GM23248 (cell line): Measurements from ENCODE around the gene LIPT2. TPM values are rescaled to one million over a fixed set of nuclear protein-coding genes. Genes with fewer than 3 reads are reported as not detected.
"Not testable (repeated sequence)": the region's sequence is repeated elsewhere in the genome, so short reads cannot be mapped to it uniquely, and the experiment has no call there.

Source experiments
- DNase-seq: peaks from one replicate; pipeline ENCODE4 v3.0.0-alpha.2; 2015
- H2AFZ ChIP-seq: fragments of 200-600 bp; sonication (generic); 2 replicates; pipeline ENCODE4 v1.6.1; 2016; ENCODE audit warnings: antibody characterized with exemption
- H3F3A ChIP-seq: fragments of 200-600 bp; sonication (generic); 2 replicates; pipeline ENCODE4 v1.6.1; 2016; ENCODE audit warnings: mild to moderate bottlenecking, antibody characterized with exemption, mixed run types; ENCODE audit not compliant: insufficient read depth
- H3K27ac ChIP-seq: fragments of 200-600 bp; sonication (generic); 2 replicates; pipeline ENCODE4 v1.5.1; 2016; ENCODE audit warnings: mild to moderate bottlenecking
- H3K27me3 ChIP-seq: fragments of 200-600 bp; sonication (generic); replicated peaks from 2 replicates; pipeline ENCODE4 v1.6.1; 2016; ENCODE audit warnings: mild to moderate bottlenecking; ENCODE audit not compliant: insufficient read depth
- H3K36me3 ChIP-seq: fragments of 200-600 bp; sonication (generic); 2 replicates; pipeline ENCODE4 v1.6.1; 2016; ENCODE audit warnings: low read depth, mild to moderate bottlenecking
- H3K4me1 ChIP-seq: fragments of 200-600 bp; sonication (generic); 2 replicates; pipeline ENCODE4 v1.6.1; 2016; ENCODE audit warnings: mild to moderate bottlenecking; ENCODE audit not compliant: insufficient read depth
- H3K4me2 ChIP-seq: fragments of 200-600 bp; sonication (generic); one replicate; pipeline ENCODE4 v1.6.1; 2016; ENCODE audit warnings: mild to moderate bottlenecking; ENCODE audit not compliant: unreplicated experiment
- H3K4me3 ChIP-seq: fragments of 200-600 bp; sonication (generic); 2 replicates; pipeline ENCODE4 v1.5.1; 2016; ENCODE audit warnings: mild to moderate bottlenecking
- H3K79me2 ChIP-seq: fragments of 200-600 bp; sonication (generic); 2 replicates; pipeline ENCODE4 v1.6.1; 2016; ENCODE audit warnings: mild to moderate bottlenecking; ENCODE audit not compliant: insufficient read depth
- H3K9ac ChIP-seq: fragments of 200-600 bp; sonication (generic); 2 replicates; pipeline ENCODE4 v1.6.1; 2016; ENCODE audit warnings: mild to moderate bottlenecking
- H3K9me2 ChIP-seq: fragments of 200-600 bp; sonication (generic); 2 replicates; pipeline ENCODE4 v1.6.1; 2016; ENCODE audit warnings: mixed run types, mild to moderate bottlenecking, moderate library complexity; ENCODE audit not compliant: insufficient read depth
- H3K9me3 ChIP-seq: fragments of 200-600 bp; sonication (generic); one replicate; pipeline ENCODE4 v1.6.1; 2017; ENCODE audit warnings: low read depth
- H4K20me1 ChIP-seq: fragments of 200-600 bp; sonication (generic); 2 replicates; pipeline ENCODE4 v1.6.0; 2016; ENCODE audit not compliant: insufficient read depth
- EZH2 ChIP-seq: fragments of 200-600 bp; sonication (generic); IDR thresholded peaks from 2 replicates; pipeline ENCODE4 v1.6.1; 2018; ENCODE audit warnings: antibody characterized with exemption, mild to moderate bottlenecking; ENCODE audit not compliant: insufficient read depth, poor library complexity, severe bottlenecking
- EZH2phosphoT487 ChIP-seq: fragments of 200-600 bp; sonication (generic); IDR thresholded peaks from 2 replicates; pipeline ENCODE4 v1.6.1; 2018; ENCODE audit warnings: antibody characterized with exemption, moderate library complexity, mild to moderate bottlenecking, low read depth; ENCODE audit not compliant: insufficient read depth
- WGBS, 2 experiments: methylation state at CpG; one replicate each; pipeline ENCODE4 v1.1.6; 2015 to 2017; ENCODE audit warnings: low lambda C conversion rate in 2 of 2, low coverage in 1 of 2; ENCODE audit errors: missing lambda C conversion rate in 2 of 2; 5-methylcytosine and 5-hydroxymethylcytosine counted together
- in situ Hi-C: fragments of 300-500 bp; cut with MboI; formaldehyde crosslinking; loops from 2 replicates; pipeline ENCODE4 v1.15.0; 2020
- polyA plus RNA-seq: library from polyadenylated mRNA; unstranded; fragments of >200 nt; fragmentation: Nextera tagmentation; extraction: Ambion mirVana; gene quantifications from 2 replicates; pipeline ENCODE4 v1.2.1, GENCODE V29; 2016
- total RNA-seq: library from RNA; depleted of rRNA; stranded (reverse); fragments of >200 nt; shearing (Covaris generic); gene quantifications from 2 replicates; pipeline ENCODE4 v1.2.3, GENCODE V29; 2014

LIPT2 gene
- total and polyA plus RNA-seq, 2 experiments from 2014 or later: 1.5 to 2.1 TPM

GRCh38 chr11:74535371-74536160, 42.0 kb upstream of the LIPT2 start:
- no peak for DNase-seq
- TF ChIP-seq EZH2phosphoT487: no peak
- no peak for TF ChIP-seq EZH2

GRCh38 chr11:74534946-74535275, 41.4 kb upstream of the LIPT2 start:
- H3K4me2 ChIP-seq, H3K9ac ChIP-seq, H2AFZ ChIP-seq, H3K36me3 ChIP-seq, H3K9me3 ChIP-seq, in situ Hi-C loops, DNase-seq, H3K79me2 ChIP-seq, H3K4me3 ChIP-seq, H4K20me1 ChIP-seq, H3K27ac ChIP-seq, H3F3A ChIP-seq, H3K9me2 ChIP-seq, H3K27me3 ChIP-seq, H3K4me1 ChIP-seq: not testable (repeated sequence)
- WGBS, 2 experiments: 67 to 69% methylated on average over 10 of the region's 10 CpGs

More at GRCh38 chr11:74535371-74536160, 42.0 kb upstream of the LIPT2 start:
- Histone ChIP-seq H4K20me1 (no peaks in the 10 kb centered on the region), H2AFZ (no peak overlapping the region), H3K36me3 (no peaks in the 10 kb centered on the region), H3K79me2 (no peaks in the 10 kb centered on the region), H3K9ac (no peak overlapping the region), H3K27ac (no peak overlapping the region), H3K9me2 (no peaks in the 10 kb centered on the region), H3K9me3 (no peaks in the 10 kb centered on the region), H3F3A (no peaks in the 10 kb centered on the region), H3K4me3 (no peak overlapping the region), H3K4me1 (no peaks in the 10 kb centered on the region), H3K27me3 (peaks cover 4% of the 10 kb centered on the region; the same call in 1 of the 2 replicates), H3K4me2 (no peak overlapping the region)
- 54 to 59% methylated on average over 14 of the region's 14 CpGs for WGBS, 2 experiments
- in situ Hi-C loops: no loop called here

- no peak for TF ChIP-seq EZH2
- TF ChIP-seq EZH2phosphoT487: no peak
- H3K4me2 ChIP-seq: no peak overlapping the region
- no peak overlapping the region for H3K27ac ChIP-seq
- H3K9me3 ChIP-seq: no peaks in the 10 kb centered on the region
- H3F3A ChIP-seq: no peaks in the 10 kb centered on the region
- H3K4me3 ChIP-seq: no peak overlapping the region
- H3K27me3 ChIP-seq: 0 out of 2 replicates have a peak, but pooled peaks cover 5% of the 10 kb centered on the region
- H3K4me1 ChIP-seq: no peaks in the 10 kb centered on the region
- H2AFZ ChIP-seq: no peak overlapping the region
- H3K9ac ChIP-seq: no peak overlapping the region
- no peaks in the 10 kb centered on the region for H3K36me3 ChIP-seq
- in situ Hi-C loops: no loop called here
- WGBS, 2 experiments: 53 to 56% methylated on average over 8 of the region's 8 CpGs
- no peaks in the 10 kb centered on the region for H3K9me2 ChIP-seq
- no peaks in the 10 kb centered on the region for H3K79me2 ChIP-seq
- H4K20me1 ChIP-seq: no peaks in the 10 kb centered on the region
- DNase-seq: no peak
Observed at GRCh38 chr11:74534216-74534945, 40.9 kb upstream of the LIPT2 start.

GRCh38 chr11:74533421-74533820, 39.9 kb upstream of the LIPT2 start:
- DNase-seq: no peak
- 86 to 88% methylated on average over 9 of the region's 9 CpGs for WGBS, 2 experiments
- Histone ChIP-seq H3K9me3 (no peaks in the 10 kb centered on the region), H3K4me1 (no peaks in the 10 kb centered on the region), H3K9me2 (no peaks in the 10 kb centered on the region), H3K4me3 (no peak overlapping the region), H3K9ac (no peak overlapping the region), H3K79me2 (no peaks in the 10 kb centered on the region), H3K27me3 (0 out of 2 replicates have a peak, but pooled peaks cover 6% of the 10 kb centered on the region), H3K4me2 (no peak overlapping the region), H3F3A (no peaks in the 10 kb centered on the region), H3K27ac (no peak overlapping the region), H2AFZ (no peak overlapping the region), H4K20me1 (no peaks in the 10 kb centered on the region), H3K36me3 (no peaks in the 10 kb centered on the region)
- in situ Hi-C loops: no loop called here
- TF ChIP-seq EZH2: no peak
- no peak for TF ChIP-seq EZH2phosphoT487
